LNCAP (cell line): ENCODE results near the gene PCSK5.

Experiments
- TF ChIP-seq, protein P1 (sequence below): fragments of 450-650 bp; IDR thresholded peaks from 2 replicates; pipeline ENCODE4 v1.5.1; 2017; ENCODE audit warnings: mild to moderate bottlenecking

The PCSK5 gene

DNA sequence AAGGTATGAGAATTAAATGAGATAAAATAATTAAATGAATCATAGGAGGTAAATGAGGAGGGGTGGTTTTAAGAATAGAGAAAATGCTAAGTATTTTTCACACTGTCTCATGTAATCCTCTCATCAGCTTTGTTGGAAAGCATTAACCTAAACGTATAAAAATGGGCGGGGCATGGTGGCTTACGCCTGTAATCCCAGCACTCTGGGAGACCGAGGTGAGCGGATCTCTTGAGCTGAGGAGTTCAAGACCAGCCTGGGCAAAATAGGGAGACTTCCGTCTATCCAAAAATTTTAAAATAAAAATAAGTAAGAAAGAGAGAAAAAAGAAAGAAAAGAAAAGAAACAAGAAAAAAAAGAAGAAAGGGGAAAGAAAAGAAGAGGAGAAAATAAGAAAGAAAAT lies 505.7 kb downstream of the PCSK5 start:
- TF ChIP-seq, protein P1, sequence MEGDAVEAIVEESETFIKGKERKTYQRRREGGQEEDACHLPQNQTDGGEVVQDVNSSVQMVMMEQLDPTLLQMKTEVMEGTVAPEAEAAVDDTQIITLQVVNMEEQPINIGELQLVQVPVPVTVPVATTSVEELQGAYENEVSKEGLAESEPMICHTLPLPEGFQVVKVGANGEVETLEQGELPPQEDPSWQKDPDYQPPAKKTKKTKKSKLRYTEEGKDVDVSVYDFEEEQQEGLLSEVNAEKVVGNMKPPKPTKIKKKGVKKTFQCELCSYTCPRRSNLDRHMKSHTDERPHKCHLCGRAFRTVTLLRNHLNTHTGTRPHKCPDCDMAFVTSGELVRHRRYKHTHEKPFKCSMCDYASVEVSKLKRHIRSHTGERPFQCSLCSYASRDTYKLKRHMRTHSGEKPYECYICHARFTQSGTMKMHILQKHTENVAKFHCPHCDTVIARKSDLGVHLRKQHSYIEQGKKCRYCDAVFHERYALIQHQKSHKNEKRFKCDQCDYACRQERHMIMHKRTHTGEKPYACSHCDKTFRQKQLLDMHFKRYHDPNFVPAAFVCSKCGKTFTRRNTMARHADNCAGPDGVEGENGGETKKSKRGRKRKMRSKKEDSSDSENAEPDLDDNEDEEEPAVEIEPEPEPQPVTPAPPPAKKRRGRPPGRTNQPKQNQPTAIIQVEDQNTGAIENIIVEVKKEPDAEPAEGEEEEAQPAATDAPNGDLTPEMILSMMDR = no peak

GRCh38 chr9:76396597-76396996 lies 506.1 kb downstream of the PCSK5 start:
- TF ChIP-seq, protein P1 = no peak

DNA sequence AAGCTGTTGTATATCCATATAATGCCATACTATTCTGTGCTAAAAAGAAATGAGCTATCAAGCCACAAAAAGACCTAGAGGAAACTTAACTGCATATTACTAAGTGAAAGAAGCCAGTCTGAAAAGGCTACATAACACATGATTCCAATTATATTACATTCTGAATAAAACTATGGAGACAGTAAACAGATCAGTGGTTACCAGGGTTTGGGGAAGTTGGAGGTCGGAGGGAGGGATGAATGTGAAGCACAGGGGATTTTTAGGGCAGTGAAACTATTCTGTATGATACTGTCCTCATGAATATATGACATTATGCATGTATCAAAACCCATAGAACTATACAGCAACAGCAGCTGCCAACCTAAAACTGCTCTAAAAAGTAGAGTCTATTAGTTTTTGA lies 509.4 kb downstream of the PCSK5 start:
- TF ChIP-seq, protein P1 = no peak

DNA sequence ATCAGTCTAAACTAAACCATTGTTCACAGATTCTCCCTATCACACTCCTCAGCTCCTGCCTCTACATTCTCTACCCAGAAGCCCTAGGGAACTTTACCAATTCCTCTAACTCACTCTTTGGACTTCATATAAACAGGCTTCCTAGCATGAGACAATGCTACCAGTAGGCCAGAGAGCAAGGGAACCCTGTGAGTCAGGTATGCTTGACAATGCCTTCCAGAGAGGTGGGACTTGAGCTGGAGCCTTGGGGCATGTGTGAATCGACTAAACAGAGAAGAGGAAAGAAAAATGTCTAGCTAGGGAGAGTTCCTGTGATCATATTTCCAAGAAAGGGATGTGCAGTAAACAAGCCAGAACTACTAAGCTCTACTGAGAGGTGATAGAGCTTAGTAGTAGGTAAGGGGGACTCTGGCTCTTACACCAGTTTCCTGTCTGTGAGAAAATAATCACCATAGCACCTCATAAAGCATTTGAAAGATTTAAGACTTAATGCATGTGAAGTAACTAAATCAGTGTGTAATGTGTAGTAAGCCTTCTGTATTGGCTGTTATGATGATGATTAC lies 510.1 kb downstream of the PCSK5 start:
- TF ChIP-seq, protein P1 = no peak

DNA sequence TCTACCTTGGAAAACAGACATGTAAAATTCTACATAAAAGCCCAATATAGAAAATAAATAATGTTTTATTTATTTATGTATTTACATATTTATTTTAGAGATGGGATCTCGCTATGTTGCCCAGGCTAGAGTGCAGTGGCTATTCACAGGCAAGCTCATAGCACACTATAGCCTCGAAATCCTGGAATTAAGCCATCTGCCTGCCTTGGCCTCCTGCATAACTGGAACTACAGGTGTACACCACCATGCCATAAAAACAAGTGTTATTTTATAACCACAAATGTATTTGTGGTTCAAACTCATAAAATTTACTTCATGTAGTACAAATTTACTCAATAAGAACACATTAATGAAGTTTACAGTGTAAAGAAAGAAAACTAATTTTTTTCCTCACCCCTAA lies 510.7 kb downstream of the PCSK5 start:
- TF ChIP-seq, protein P1 = no peak

- TF ChIP-seq, protein P1 = no peak
These were observed 511.3 kb downstream of the PCSK5 start for GRCh38 chr9:76401580-76402354.

DNA sequence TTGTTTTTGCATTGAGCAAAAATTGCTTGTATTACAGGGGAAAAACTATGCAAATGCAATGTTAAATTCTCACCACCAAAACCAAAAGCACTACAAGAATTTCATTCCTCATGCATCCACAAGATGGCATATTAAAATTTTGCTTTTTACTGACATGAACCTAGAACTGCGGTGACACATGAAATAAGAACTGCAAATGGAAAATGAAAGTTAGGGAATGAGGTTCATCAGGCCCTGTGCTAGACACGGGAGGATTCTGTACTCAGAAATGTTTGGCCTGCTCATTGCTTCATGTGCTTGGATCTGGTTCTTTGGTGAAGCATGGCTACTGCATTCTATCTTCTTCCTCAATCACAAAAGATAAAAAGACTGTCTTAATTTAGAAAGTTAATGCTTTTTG lies 512.9 kb downstream of the PCSK5 start:
- TF ChIP-seq, protein P1 = peak; percentile 73
